HEK293 (cell line): Measurements from ENCODE around the gene PTAR1.

Experiments
- CTCF ChIA-PET: fragments of 350-600 bp; formaldehyde crosslinking; extraction: SDS; loops from one replicate; lab custom pipeline; 2021; ENCODE audit warnings: antibody characterized with exemption; lab: Yijun Ruan, JAX
- POLR2A ChIA-PET: fragments of 300-600 bp; formaldehyde crosslinking; extraction: SDS; loops from one replicate; lab custom pipeline; 2020; ENCODE audit warnings: antibody characterized with exemption, inconsistent platforms; lab: Yijun Ruan, JAX
- H3K27ac ChIP-seq: fragments of 200-500 bp; sonication (Bioruptor generic); 2 replicates; pipeline ENCODE4 v1.5.1; 2014; ENCODE audit warnings: low read depth, low read length, control low read depth, inconsistent platforms; ENCODE audit errors: extremely low read depth
- H3K36me3 ChIP-seq, 2 experiments: fragments of 200-500 bp in 1 of 2; sonication (Bioruptor generic) in 1 of 2; 1 replicate in 1 of 2; 2 replicates in 1 of 2; pipeline ENCODE4 v1.5.1; 2014 to 2017; ENCODE audit warnings: inconsistent platforms in 2 of 2, low read length in 2 of 2; ENCODE audit not compliant: control insufficient read depth in 2 of 2, insufficient read depth in 1 of 2
- H3K4me1 ChIP-seq: fragments of 200-500 bp; sonication (Bioruptor generic); 2 replicates; pipeline ENCODE4 v1.5.1; 2014; ENCODE audit warnings: mild to moderate bottlenecking, low read length, inconsistent platforms; ENCODE audit not compliant: control insufficient read depth, insufficient read depth
- H3K4me3 ChIP-seq: 2 replicates; pipeline ENCODE4 v1.5.1; 2011; ENCODE audit warnings: low read depth, mild to moderate bottlenecking, control low read depth, low read length, moderate library complexity
- H3K9me3 ChIP-seq: fragments of 200-500 bp; sonication (Bioruptor generic); 2 replicates; pipeline ENCODE4 v1.5.1; 2014; ENCODE audit warnings: low read depth, low read length, inconsistent platforms; ENCODE audit not compliant: control insufficient read depth, insufficient read depth
- MEIS1 ChIP-seq: sonication (generic); formaldehyde crosslinking; IDR thresholded peaks from 2 replicates; pipeline ENCODE4 v1.8.1; 2022; ENCODE audit warnings: missing genetic modification reagents, mild to moderate bottlenecking, borderline replicate concordance
- PBX3 ChIP-seq: sonication (generic); formaldehyde crosslinking; IDR thresholded peaks from 2 replicates; pipeline ENCODE4 v1.8.1; 2022; ENCODE audit warnings: mild to moderate bottlenecking, moderate library complexity, missing genetic modification reagents
- SCRT1 ChIP-seq: fragments of 450-650 bp; formaldehyde crosslinking; IDR thresholded peaks from 2 replicates; pipeline ENCODE4 v1.5.1; 2016; ENCODE audit warnings: missing biosample characterization, missing genetic modification characterization, borderline replicate concordance
- SP7 ChIP-seq: fragments of 450-650 bp; formaldehyde crosslinking; IDR thresholded peaks from 2 replicates; pipeline ENCODE4 v1.5.1; 2016; ENCODE audit warnings: missing biosample characterization, missing genetic modification characterization
- TCF7L2 ChIP-seq: IDR thresholded peaks from 2 replicates; pipeline ENCODE4 v1.6.1; 2011; ENCODE audit warnings: low read depth, mild to moderate bottlenecking, inconsistent platforms, low read length, moderate library complexity, borderline replicate concordance
- ZFP3 ChIP-seq: fragments of 450-650 bp; formaldehyde crosslinking; IDR thresholded peaks from 2 replicates; pipeline ENCODE4 v1.5.1; 2016; ENCODE audit warnings: low read depth, missing biosample characterization, missing genetic modification characterization
- ZNF10 ChIP-seq: fragments of 450-650 bp; formaldehyde crosslinking; IDR thresholded peaks from 2 replicates; pipeline ENCODE4 v1.5.1; 2017; ENCODE audit warnings: missing biosample characterization, missing genetic modification characterization
- ZNF19 ChIP-seq: fragments of 450-650 bp; formaldehyde crosslinking; IDR thresholded peaks from 2 replicates; pipeline ENCODE4; 2016; ENCODE audit warnings: missing biosample characterization, missing genetic modification characterization, low read depth
- ZNF211 ChIP-seq: fragments of 450-650 bp; formaldehyde crosslinking; IDR thresholded peaks from 2 replicates; pipeline ENCODE4 v1.5.1; 2016; ENCODE audit warnings: low read depth, missing biosample characterization, missing genetic modification characterization
- ZNF26 ChIP-seq: fragments of 450-650 bp; formaldehyde crosslinking; IDR thresholded peaks from 2 replicates; pipeline ENCODE4 v1.5.1; 2016; ENCODE audit warnings: missing biosample characterization, missing genetic modification characterization
- ZNF274 ChIP-seq, 2 experiments: fragments of 200-500 bp in 1 of 2; fragments of 450-650 bp in 1 of 2; sonication (Bioruptor generic) in 1 of 2; formaldehyde crosslinking in 1 of 2; IDR thresholded peaks; 2 replicates each; pipeline versions ENCODE4 v1.5.1 to v1.6.1; 2014 to 2016; ENCODE audit warnings: borderline replicate concordance in 1 of 2, inconsistent platforms in 1 of 2, low read length in 1 of 2, missing biosample characterization in 1 of 2, missing genetic modification characterization in 1 of 2
- ZNF280D ChIP-seq: fragments of 450-650 bp; formaldehyde crosslinking; IDR thresholded peaks from 2 replicates; pipeline ENCODE4 v1.5.1; 2016; ENCODE audit warnings: missing biosample characterization, missing genetic modification characterization
- ZNF404 ChIP-seq: fragments of 450-650 bp; formaldehyde crosslinking; IDR thresholded peaks from 2 replicates; pipeline ENCODE4 v1.5.1; 2017; ENCODE audit warnings: missing biosample characterization, missing genetic modification characterization
- ZNF513 ChIP-seq: fragments of 450-650 bp; IDR thresholded peaks from 2 replicates; pipeline ENCODE4 v1.5.1; 2018; ENCODE audit warnings: missing biosample characterization, missing genetic modification characterization
- ZNF518A ChIP-seq: fragments of 450-650 bp; formaldehyde crosslinking; conservative IDR thresholded peaks from 2 replicates; pipeline ENCODE4 v1.5.1; 2016; ENCODE audit warnings: low read depth, missing biosample characterization, missing genetic modification characterization
- ZNF585B ChIP-seq: fragments of 450-650 bp; formaldehyde crosslinking; IDR thresholded peaks from 2 replicates; pipeline ENCODE4 v1.5.1; 2016; ENCODE audit warnings: missing biosample characterization, missing genetic modification characterization
- ZNF596 ChIP-seq: fragments of 450-650 bp; IDR thresholded peaks from 2 replicates; pipeline ENCODE4 v1.5.0; 2018; ENCODE audit warnings: missing biosample characterization, mild to moderate bottlenecking, missing genetic modification characterization, moderate library complexity
- ZNF621 ChIP-seq: fragments of 450-650 bp; formaldehyde crosslinking; IDR thresholded peaks from 2 replicates; pipeline ENCODE4 v1.5.1; 2017; ENCODE audit warnings: missing biosample characterization, missing genetic modification characterization
- ZNF626 ChIP-seq: fragments of 450-650 bp; sonication (Bioruptor Pico); formaldehyde crosslinking; IDR thresholded peaks from 2 replicates; pipeline ENCODE4 v1.5.1; 2018; ENCODE audit warnings: missing biosample characterization, missing genetic modification characterization, inconsistent platforms
- ZNF645 ChIP-seq: fragments of 450-650 bp; formaldehyde crosslinking; IDR thresholded peaks from 2 replicates; pipeline ENCODE4; 2016; ENCODE audit warnings: missing biosample characterization, missing genetic modification characterization
- ZNF785 ChIP-seq: fragments of 450-650 bp; formaldehyde crosslinking; IDR thresholded peaks from 2 replicates; pipeline ENCODE4 v1.5.1; 2016; ENCODE audit warnings: missing biosample characterization, missing genetic modification characterization
- ZNF792 ChIP-seq: fragments of 450-650 bp; formaldehyde crosslinking; IDR thresholded peaks from 2 replicates; pipeline ENCODE4 v1.5.1; 2016; ENCODE audit warnings: missing biosample characterization, missing genetic modification characterization

Gene PTAR1

GRCh38 chr9:69744688-69745380, 15.0 kb downstream of the PTAR1 start:
- CTCF ChIA-PET: interaction anchor here (0.6 to 2.0 kb wide), 6 partner anchors 65 to 318 kb away, joined by 3 to 9 read pairs (median 4); partner anchors contain the start of gene APBA1

DNA sequence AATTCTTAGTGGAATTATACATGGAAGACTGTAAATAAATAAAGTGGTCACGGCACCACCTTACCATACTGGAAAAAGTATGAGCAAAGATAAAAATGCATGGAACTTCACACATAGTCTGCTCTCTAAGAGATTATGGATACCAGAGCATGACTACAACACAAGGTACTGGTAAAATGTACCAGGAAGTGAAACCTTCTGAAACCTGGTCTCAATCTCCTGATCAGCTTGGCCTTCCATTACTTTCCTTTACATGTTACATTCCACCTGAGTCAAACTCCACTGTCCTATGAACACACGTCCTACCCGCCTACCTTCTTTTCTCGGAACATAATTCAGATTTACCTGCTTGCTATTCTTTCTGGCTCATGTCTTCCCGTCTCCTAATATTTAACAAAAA, 15.9 kb downstream of the PTAR1 start:
- peaks cover 0 to 41% of the 10 kb centered on the region in 2 experiments; a peak in 1 of 3 replicates for H3K36me3 ChIP-seq
- no peaks in the 10 kb centered on the region for H3K4me1 ChIP-seq
- no peaks in the 10 kb centered on the region for H3K9me3 ChIP-seq
- POLR2A ChIA-PET: no interaction called here
- no peak overlapping the region for H3K27ac ChIP-seq
- CTCF ChIA-PET: interaction anchor here (0.5 kb wide), 1 partner anchor 39 kb away, joined by 4 read pairs; no protein-coding TSS in a partner anchor
- no peak overlapping the region for H3K4me3 ChIP-seq
- TF ChIP-seq MEIS1 (CRISPR knock-in tag) (no peak), ZNF19 (tag by site-specific recombination) (no peak), ZNF26 (tag by site-specific recombination) (no peak), ZNF513 (tag by site-specific recombination) (no peak), ZNF404 (tag by site-specific recombination) (no peak), ZNF518A (tag by site-specific recombination) (no peak), ZNF211 (tag by site-specific recombination) (no peak), ZNF621 (no peak), ZNF585B (tag by site-specific recombination) (no peak), TCF7L2 (no peak), ZNF645 (tag by site-specific recombination) (no peak), ZNF792 (no peak), ZNF280D (tag by site-specific recombination) (no peak)

More at GRCh38 chr9:69744688-69745380, 15.0 kb downstream of the PTAR1 start:
- TF ChIP-seq ZNF626 (tag by site-specific recombination) (no peak), ZNF211 (tag by site-specific recombination) (no peak), ZNF10 (tag by site-specific recombination) (no peak), ZNF785 (no peak), SP7 (tag by site-specific recombination) (no peak), ZNF596 (tag by site-specific recombination) (no peak), ZNF404 (tag by site-specific recombination) (no peak), ZFP3 (no peak), ZNF274 (IDR thresholded peaks at IDR 0.05; ENCODE audit: low read length) (no peak), ZNF274 (tag by site-specific recombination; IDR thresholded peaks at IDR 0.05; ENCODE audit: borderline replicate concordance) (no peak), SCRT1 (tag by site-specific recombination) (no peak), PBX3 (CRISPR knock-in tag) (no peak)
- Histone ChIP-seq H3K27ac (no peak overlapping the region), H3K4me3 (no peak overlapping the region), H3K4me1 (no peaks in the 10 kb centered on the region), H3K9me3 (no peaks in the 10 kb centered on the region), H3K36me3 (peaks cover 0 to 49% of the 10 kb centered on the region in 2 experiments; a peak in 1 of 3 replicates)
- POLR2A ChIA-PET: no interaction called here
